ENCODE results near the gene ANKRD23.

The ANKRD23 gene

GRCh38 chr2:96877042-96877451 is 33.2 kb upstream of the ANKRD23 start:
- no peak for DNase-seq

- DNase-seq, result no peak
Observed at GRCh38 chr2:96876269-96877041, 32.6 kb upstream of the ANKRD23 start.

- no peak for DNase-seq
Observed at GRCh38 chr2:96875498-96876268, 31.9 kb upstream of the ANKRD23 start.

- no peak for DNase-seq
Observed at GRCh38 chr2:96874198-96874831, 30.5 kb upstream of the ANKRD23 start.

GRCh38 chr2:96873651-96874096 is 29.9 kb upstream of the ANKRD23 start:
- DNase-seq, result no peak

GRCh38 chr2:96872591-96873349 is 28.9 kb upstream of the ANKRD23 start:
- DNase-seq, result no peak

- DNase-seq, result peak; percentile 57 to 75 (median 59)
Observed at GRCh38 chr2:96870626-96871255, 26.9 kb upstream of the ANKRD23 start.

GRCh38 chr2:96869822-96870625 is 26.2 kb upstream of the ANKRD23 start, which contains the start of gene SEMA4C:
TSS of gene SEMA4C (minus strand) at chr2:96870080. CDS start at chr2:96867886, 2,194 bp downstream.
- DNase-seq, result peak; percentile 37 to 74 (median 73)

GRCh38 chr2:96869281-96869821 is 25.5 kb upstream of the ANKRD23 start:
- DNase-seq, result peak in 2 of 3 experiments; percentile 46 to 63

- DNase-seq, result peak; percentile 57 to 85 (median 81)
Observed at GRCh38 chr2:96868555-96869280, 24.9 kb upstream of the ANKRD23 start.

- peak in 1 of 3 experiments; percentile 56 for DNase-seq
Observed at GRCh38 chr2:96867756-96868554, 24.1 kb upstream of the ANKRD23 start.

GRCh38 chr2:96866986-96867755 is 23.4 kb upstream of the ANKRD23 start:
- no peak for DNase-seq

GRCh38 chr2:96866586-96866985 is 22.8 kb upstream of the ANKRD23 start:
- no peak for DNase-seq

GRCh38 chr2:96866149-96866548 is 22.3 kb upstream of the ANKRD23 start:
- no peak for DNase-seq

- no peak for DNase-seq
Observed at GRCh38 chr2:96865654-96866053, 21.8 kb upstream of the ANKRD23 start.

GRCh38 chr2:96864343-96865091 is 20.7 kb upstream of the ANKRD23 start:
- DNase-seq, result no peak

- DNase-seq, result no peak
Observed at GRCh38 chr2:96863575-96864342, 19.9 kb upstream of the ANKRD23 start.

Data from NCI-H1417 (cell line).